ENCODE data around the gene SLC28A1. TPM values are rescaled to one million over a fixed set of nuclear protein-coding genes. Genes with fewer than 3 reads are reported as not detected.

SLC28A1 gene
- total RNA-seq, 1 donor from 2014 or later = not detected

DNA sequence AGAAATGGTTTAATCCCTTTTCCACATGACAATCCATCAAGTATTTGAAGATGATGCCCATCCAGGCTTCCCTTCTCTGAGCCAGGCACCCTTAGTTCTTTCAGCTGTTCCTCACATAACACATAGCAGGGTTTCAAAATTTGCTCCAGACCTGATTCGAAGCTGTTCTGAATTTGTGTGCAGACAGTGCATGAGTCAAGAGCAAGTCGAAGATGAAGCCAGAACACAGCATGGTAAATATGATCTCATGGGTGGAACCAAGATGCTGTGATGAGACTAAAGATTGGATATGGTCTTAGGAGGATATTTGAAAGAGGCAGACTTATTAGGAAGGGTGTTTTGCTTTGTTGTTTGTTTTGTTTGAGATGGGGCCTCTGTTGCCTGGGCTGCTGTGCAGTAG, 64.6 kb downstream of the SLC28A1 start:
- peak overlapping the region; percentile 45 for H3K27ac Mint-ChIP-seq (ENCODE audit: unreplicated experiment)
- Histone ChIP-seq H3K4me1 (ENCODE audit: insufficient read depth, low read length) (peaks cover 16% of the 10 kb centered on the region), H4K20me1 (ENCODE audit: insufficient read depth, low read length) (no peaks in the 10 kb centered on the region), H3K4me2 (ENCODE audit: low read length) (peak overlapping the region; percentile 56), H3K4me3 (ENCODE audit: insufficient read depth, low read depth, low read length) (no peak overlapping the region), H3K9me3 (ENCODE audit: insufficient read depth, low read depth, low read length) (no peaks in the 10 kb centered on the region), H3K79me2 (ENCODE audit: insufficient read depth, low read length) (no peaks in the 10 kb centered on the region), H3K27me3 (ENCODE audit: insufficient read depth, low read length) (no peaks in the 10 kb centered on the region), H3K9ac (ENCODE audit: low read length) (no peak overlapping the region), H3K27ac (ENCODE audit: low read depth, low read length) (peak overlapping the region; percentile 68), H2AFZ (ENCODE audit: low read depth, low read length) (no peak overlapping the region), H3K36me3 (ENCODE audit: insufficient read depth, low read length) (no peaks in the 10 kb centered on the region)
- peaks cover 3% of the 10 kb centered on the region for H3K36me3 Mint-ChIP-seq (ENCODE audit: low read depth, unreplicated experiment)
- H3K27me3 Mint-ChIP-seq (ENCODE audit: low read depth, unreplicated experiment) = peaks cover 9% of the 10 kb centered on the region
- TF ChIP-seq, protein P1, sequence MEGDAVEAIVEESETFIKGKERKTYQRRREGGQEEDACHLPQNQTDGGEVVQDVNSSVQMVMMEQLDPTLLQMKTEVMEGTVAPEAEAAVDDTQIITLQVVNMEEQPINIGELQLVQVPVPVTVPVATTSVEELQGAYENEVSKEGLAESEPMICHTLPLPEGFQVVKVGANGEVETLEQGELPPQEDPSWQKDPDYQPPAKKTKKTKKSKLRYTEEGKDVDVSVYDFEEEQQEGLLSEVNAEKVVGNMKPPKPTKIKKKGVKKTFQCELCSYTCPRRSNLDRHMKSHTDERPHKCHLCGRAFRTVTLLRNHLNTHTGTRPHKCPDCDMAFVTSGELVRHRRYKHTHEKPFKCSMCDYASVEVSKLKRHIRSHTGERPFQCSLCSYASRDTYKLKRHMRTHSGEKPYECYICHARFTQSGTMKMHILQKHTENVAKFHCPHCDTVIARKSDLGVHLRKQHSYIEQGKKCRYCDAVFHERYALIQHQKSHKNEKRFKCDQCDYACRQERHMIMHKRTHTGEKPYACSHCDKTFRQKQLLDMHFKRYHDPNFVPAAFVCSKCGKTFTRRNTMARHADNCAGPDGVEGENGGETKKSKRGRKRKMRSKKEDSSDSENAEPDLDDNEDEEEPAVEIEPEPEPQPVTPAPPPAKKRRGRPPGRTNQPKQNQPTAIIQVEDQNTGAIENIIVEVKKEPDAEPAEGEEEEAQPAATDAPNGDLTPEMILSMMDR (IDR thresholded peaks at IDR 0.05; ENCODE audit: insufficient read depth, low read depth, low read length) = no peak
- TF ChIP-seq EZH2 (IDR thresholded peaks at IDR 0.05; ENCODE audit: insufficient read depth, low read length) = no peak
- no peak for FAIRE-seq
- peak; percentile 58 for DNase-seq (ENCODE audit: low read depth)
- no peak overlapping the region for H3K4me3 Mint-ChIP-seq (ENCODE audit: unreplicated experiment)
- peaks cover 12% of the 10 kb centered on the region for H3K4me1 Mint-ChIP-seq (ENCODE audit: low read depth, unreplicated experiment)
- H3K9me3 Mint-ChIP-seq (ENCODE audit: unreplicated experiment) = no peaks in the 10 kb centered on the region

DNA sequence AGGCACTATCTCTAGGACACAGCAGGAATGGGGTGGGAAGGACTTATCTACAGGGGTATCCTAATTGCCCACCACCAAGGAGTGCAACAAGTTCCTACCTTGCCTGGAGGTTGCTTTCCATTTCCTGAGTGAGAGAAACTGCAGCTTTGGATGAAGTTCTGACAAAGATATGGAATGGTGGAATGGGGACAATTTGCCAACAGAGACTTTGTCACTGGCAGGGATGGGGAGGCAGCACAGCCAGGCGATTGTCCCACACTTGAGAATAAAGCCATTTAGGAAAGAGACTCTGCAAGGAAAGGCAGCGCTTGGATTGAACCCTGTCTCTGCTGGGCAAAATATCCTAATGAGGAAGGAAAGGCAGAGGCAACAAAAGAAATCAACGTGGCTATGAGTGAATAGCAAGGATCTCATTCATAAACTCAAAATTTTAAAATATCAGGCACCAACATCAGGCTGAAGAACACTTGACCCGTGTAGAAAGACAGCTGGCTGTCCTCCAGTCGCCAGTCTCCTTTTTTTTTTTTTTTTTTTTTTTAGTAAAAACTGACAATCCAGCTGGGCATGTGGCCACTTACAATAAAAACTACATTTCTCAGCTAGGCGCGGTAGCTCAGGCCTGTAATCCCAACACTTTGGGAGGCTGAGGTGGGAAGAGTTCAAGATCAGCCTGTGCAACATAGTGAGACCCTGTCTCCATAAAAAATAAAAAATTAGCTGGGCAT, 65.5 kb downstream of the SLC28A1 start:
- H3K9ac ChIP-seq (ENCODE audit: low read length) = no peak overlapping the region
- H3K79me2 ChIP-seq (ENCODE audit: insufficient read depth, low read length) = no peaks in the 10 kb centered on the region
- H3K4me1 Mint-ChIP-seq (ENCODE audit: low read depth, unreplicated experiment) = peaks cover 12% of the 10 kb centered on the region
- TF ChIP-seq, protein P1 (IDR thresholded peaks at IDR 0.05; ENCODE audit: insufficient read depth, low read depth, low read length) = no peak
- no peak for TF ChIP-seq EZH2 (IDR thresholded peaks at IDR 0.05; ENCODE audit: insufficient read depth, low read length)
- no peaks in the 10 kb centered on the region for H4K20me1 ChIP-seq (ENCODE audit: insufficient read depth, low read length)
- H3K27ac ChIP-seq (ENCODE audit: low read depth, low read length) = no peak overlapping the region
- H3K36me3 Mint-ChIP-seq (ENCODE audit: low read depth, unreplicated experiment) = peaks cover 3% of the 10 kb centered on the region
- H3K9me3 Mint-ChIP-seq (ENCODE audit: unreplicated experiment) = no peaks in the 10 kb centered on the region
- FAIRE-seq (no peak), DNase-seq (ENCODE audit: low read depth) (no peak)
- H3K4me3 Mint-ChIP-seq (ENCODE audit: unreplicated experiment) = no peak overlapping the region
- no peak overlapping the region for H3K4me3 ChIP-seq (ENCODE audit: insufficient read depth, low read depth, low read length)
- H3K27ac Mint-ChIP-seq (ENCODE audit: unreplicated experiment) = no peak overlapping the region
- no peak overlapping the region for H3K4me2 ChIP-seq (ENCODE audit: low read length)
- no peaks in the 10 kb centered on the region for H3K27me3 ChIP-seq (ENCODE audit: insufficient read depth, low read length)
- no peaks in the 10 kb centered on the region for H3K36me3 ChIP-seq (ENCODE audit: insufficient read depth, low read length)
- peaks cover 16% of the 10 kb centered on the region for H3K4me1 ChIP-seq (ENCODE audit: insufficient read depth, low read length)
- peaks cover 6% of the 10 kb centered on the region for H3K27me3 Mint-ChIP-seq (ENCODE audit: low read depth, unreplicated experiment)
- no peaks in the 10 kb centered on the region for H3K9me3 ChIP-seq (ENCODE audit: insufficient read depth, low read depth, low read length)
- H2AFZ ChIP-seq (ENCODE audit: low read depth, low read length) = no peak overlapping the region

DNA sequence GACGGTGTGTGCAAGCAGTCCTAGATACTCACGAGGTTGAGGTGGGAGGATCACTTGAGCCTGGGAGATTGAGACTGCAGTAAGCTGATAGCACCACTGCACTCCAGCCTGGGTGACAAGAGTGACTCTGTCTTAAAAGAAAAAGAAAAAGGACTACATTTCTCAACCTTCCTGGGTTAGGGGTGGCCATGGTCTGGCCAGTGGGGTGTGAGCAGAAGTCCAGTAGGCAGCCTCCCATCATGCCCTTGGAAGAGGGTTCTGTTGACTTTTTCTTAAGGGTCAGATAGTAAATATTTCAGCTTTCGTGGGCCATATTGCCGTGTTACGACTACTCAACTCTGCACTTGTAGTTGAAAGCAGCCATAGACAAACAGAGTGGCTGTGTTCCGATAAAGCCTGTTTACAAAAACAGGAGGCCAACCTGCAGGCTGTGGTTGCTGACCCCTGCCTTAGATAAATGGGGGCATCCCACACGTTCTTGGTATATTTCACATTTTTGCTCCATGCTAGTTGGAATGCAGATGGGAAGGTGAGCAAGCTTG, 66.2 kb downstream of the SLC28A1 start:
- H3K4me1 Mint-ChIP-seq (ENCODE audit: low read depth, unreplicated experiment) = peaks cover 12% of the 10 kb centered on the region

More for the DNA sequence above, 66.2 kb downstream of the SLC28A1 start:
- Histone ChIP-seq H3K79me2 (ENCODE audit: insufficient read depth, low read length) (no peaks in the 10 kb centered on the region), H3K4me1 (ENCODE audit: insufficient read depth, low read length) (peaks cover 16% of the 10 kb centered on the region), H3K9me3 (ENCODE audit: insufficient read depth, low read depth, low read length) (no peaks in the 10 kb centered on the region), H3K4me3 (ENCODE audit: insufficient read depth, low read depth, low read length) (no peak overlapping the region), H3K36me3 (ENCODE audit: insufficient read depth, low read length) (no peaks in the 10 kb centered on the region), H3K27me3 (ENCODE audit: insufficient read depth, low read length) (no peaks in the 10 kb centered on the region), H2AFZ (ENCODE audit: low read depth, low read length) (no peak overlapping the region), H3K9ac (ENCODE audit: low read length) (no peak overlapping the region), H3K27ac (ENCODE audit: low read depth, low read length) (no peak overlapping the region), H4K20me1 (ENCODE audit: insufficient read depth, low read length) (no peaks in the 10 kb centered on the region), H3K4me2 (ENCODE audit: low read length) (no peak overlapping the region)
- H3K9me3 Mint-ChIP-seq (ENCODE audit: unreplicated experiment) = no peaks in the 10 kb centered on the region
- H3K27me3 Mint-ChIP-seq (ENCODE audit: low read depth, unreplicated experiment) = peaks cover 6% of the 10 kb centered on the region
- H3K27ac Mint-ChIP-seq (ENCODE audit: unreplicated experiment) = no peak overlapping the region
- DNase-seq (ENCODE audit: low read depth) = no peak
- no peak for FAIRE-seq
- TF ChIP-seq, protein P1 (IDR thresholded peaks at IDR 0.05; ENCODE audit: insufficient read depth, low read depth, low read length) = no peak
- TF ChIP-seq EZH2 (IDR thresholded peaks at IDR 0.05; ENCODE audit: insufficient read depth, low read length) = no peak
- no peak overlapping the region for H3K4me3 Mint-ChIP-seq (ENCODE audit: unreplicated experiment)
- H3K36me3 Mint-ChIP-seq (ENCODE audit: low read depth, unreplicated experiment) = peaks cover 3% of the 10 kb centered on the region
